GM10266 (cell line): ENCODE measurements around the gene SERAC1.

Experiments
- DNase-seq: peaks from one replicate; pipeline ENCODE4 v3.0.0; 2012; ENCODE audit errors: extremely low spot score
- CTCF ChIP-seq: IDR thresholded peaks from 2 replicates; pipeline ENCODE4 v1.5.1; 2012; ENCODE audit warnings: mild to moderate bottlenecking, low read depth; ENCODE audit not compliant: control insufficient read depth, insufficient read depth; ENCODE audit errors: missing control alignments

SERAC1 gene

GRCh38 chr6:158104696-158105095 is 63.4 kb downstream of the SERAC1 start:
- TF ChIP-seq CTCF, result no peak

GRCh38 chr6:158103228-158103627 is 64.8 kb downstream of the SERAC1 start:
- no peak for DNase-seq
- no peak for TF ChIP-seq CTCF

More at GRCh38 chr6:158104696-158105095, 63.4 kb downstream of the SERAC1 start:
- DNase-seq, result no peak

- no peak for TF ChIP-seq CTCF
- DNase-seq, result no peak
Measured at GRCh38 chr6:158095671-158096070, 72.4 kb downstream of the SERAC1 start.

- no peak for TF ChIP-seq CTCF
- DNase-seq, result no peak
Measured at GRCh38 chr6:158095031-158095430, 73.0 kb downstream of the SERAC1 start.

- no peak for DNase-seq
- TF ChIP-seq CTCF, result no peak
Measured at GRCh38 chr6:158092806-158093205, 75.3 kb downstream of the SERAC1 start.

GRCh38 chr6:158087224-158087867 is 80.7 kb downstream of the SERAC1 start:
- no peak for DNase-seq
- no peak for TF ChIP-seq CTCF

- no peak for TF ChIP-seq CTCF
- DNase-seq, result peak; percentile 28
Measured at GRCh38 chr6:158086504-158087223, 81.4 kb downstream of the SERAC1 start.
